ENCODE measurements around the gene CNTRL. TPM values are rescaled to one million over a fixed set of nuclear protein-coding genes. Genes with fewer than 3 reads are reported as not detected.

The CNTRL gene
- total and polyA plus RNA-seq, 2 of the 8 experiments (the other 6 are each of a cell fraction or from before 2014, with no cell fraction given) = 5.1 to 13.9 TPM

- Histone ChIP-seq H2AFZ (ENCODE audit: low read length) (no peak overlapping the region), H2BK15ac (ENCODE audit: low read length) (no peak overlapping the region), H3K79me2 (ENCODE audit: control insufficient read depth in 1 of 2, insufficient read depth in 2 of 2, low read length in 2 of 2) (no peaks in the 10 kb centered on the region), H3K23ac (ENCODE audit: insufficient read length) (no peak overlapping the region), H3K9ac (replicated peaks in 1 of 4; ENCODE audit: extremely low read depth in 1 of 4, low read depth in 3 of 4, low read length in 3 of 4) (no peak overlapping the region), H3K79me1 (ENCODE audit: low read depth, low read length) (no peaks in the 10 kb centered on the region), H3K56ac (replicated peaks; ENCODE audit: insufficient read length, low read depth, low read length) (no peak overlapping the region), H3K4ac (replicated peaks; ENCODE audit: insufficient read length, low read depth, low read length) (no peak overlapping the region), H4K20me1 (replicated peaks in 1 of 2; ENCODE audit: control insufficient read depth in 1 of 2, insufficient read depth in 2 of 2, low read length in 2 of 2) (peaks cover 0 to 3% of the 10 kb centered on the region in 2 experiments), H2BK12ac (ENCODE audit: low read depth, low read length) (no peak overlapping the region), H3K4me2 (ENCODE audit: insufficient read depth in 1 of 2, low read depth in 2 of 2, low read length in 2 of 2) (no peak overlapping the region), H2BK5ac (ENCODE audit: low read depth, low read length) (no peak overlapping the region), H4K8ac (ENCODE audit: extremely low read depth, insufficient read depth, low read length) (no peak overlapping the region), H3K4me3 (ENCODE audit: extremely low read depth in 1 of 4, insufficient read depth in 2 of 4, low read depth in 3 of 4, low read length in 4 of 4) (no peak overlapping the region), H3K36me3 (ENCODE audit: control insufficient read depth in 2 of 4, insufficient read depth in 4 of 4, low read length in 3 of 4) (peaks cover 0 to 38% (median 4%) of the 10 kb centered on the region in 4 experiments; a peak in 4 of 8 replicates), H3K4me1 (replicated peaks in 1 of 4; ENCODE audit: control insufficient read depth in 3 of 4, insufficient read depth in 4 of 4, low read length in 3 of 4) (no peaks in the 10 kb centered on the region), H2BK120ac (replicated peaks; ENCODE audit: low read depth, low read length) (no peak overlapping the region), H2AK5ac (ENCODE audit: low read depth, low read length) (no peak overlapping the region), H3K14ac (ENCODE audit: insufficient read length) (no peak overlapping the region), H4K5ac (ENCODE audit: insufficient read length, low read depth, low read length) (no peak overlapping the region), H3K27me3 (replicated peaks in 1 of 4; ENCODE audit: control insufficient read depth in 3 of 4, extremely low read depth in 1 of 4, insufficient read depth in 3 of 4, low read length in 3 of 4) (no peaks in the 10 kb centered on the region), H4K91ac (replicated peaks; ENCODE audit: insufficient read length, low read length) (no peak overlapping the region), H2BK20ac (ENCODE audit: low read length) (no peak overlapping the region), H3K27ac (ENCODE audit: low read depth, low read length) (no peak overlapping the region), H3K9me3 (ENCODE audit: insufficient read depth in 2 of 2, low read depth in 1 of 2, low read length in 1 of 2) (no peaks in the 10 kb centered on the region), H3K18ac (ENCODE audit: extremely low read depth, low read length) (no peak overlapping the region), H3K23me2 (ENCODE audit: low read depth, low read length) (no peaks in the 10 kb centered on the region)
- POLR2A ChIA-PET (ENCODE audit: partially characterized antibody) = no interaction called here
- CTCF ChIA-PET (ENCODE audit: partially characterized antibody) = interaction anchor here (0.8 kb wide), 1 partner anchor 13 kb away, joined by 3 read pairs; no protein-coding TSS in a partner anchor
- no peak for FAIRE-seq
- 94% methylated on average over 3 of the region's 3 CpGs; no CpG with 5 or more reads in 1 of the 2 experiments for whole genome bisulfite sequencing, 2 experiments (ENCODE audit: extremely low coverage in 1 of 2, insufficient coverage in 1 of 2, insufficient read length in 1 of 2, insufficient replicate concordance in 2 of 2, low coverage in 1 of 2, low lambda C conversion rate in 2 of 2, missing lambda C conversion rate in 1 of 2)
- no peak for DNase-seq (ENCODE audit: low read depth in 1 of 2, low spot score in 2 of 2)
- TF ChIP-seq SIN3A (conservative IDR thresholded peaks at IDR 0.05 in 1 of 2, IDR thresholded peaks at IDR 0.05 in 1 of 2; ENCODE audit: low read depth in 1 of 2, low read length in 2 of 2) (no peak), HDAC6 (IDR thresholded peaks at IDR 0.05; ENCODE audit: low read depth, low read length) (no peak), SIX5 (IDR thresholded peaks at IDR 0.05; ENCODE audit: low read depth, low read length) (no peak), SP4 (IDR thresholded peaks at IDR 0.05; ENCODE audit: low read length) (no peak), MAFK (IDR thresholded peaks at IDR 0.05; ENCODE audit: low read depth, low read length) (no peak), ATF3 (IDR thresholded peaks at IDR 0.05; ENCODE audit: insufficient read depth, low read depth, low read length) (no peak), ATF2 (IDR thresholded peaks at IDR 0.05; ENCODE audit: low read length) (no peak), NANOG (IDR thresholded peaks at IDR 0.05; ENCODE audit: insufficient read depth, low read depth, low read length, poor library complexity, severe bottlenecking) (no peak), CBX5 (IDR thresholded peaks at IDR 0.05; ENCODE audit: low read depth, low read length) (no peak), SUZ12 (IDR thresholded peaks at IDR 0.05; ENCODE audit: low read length) (no peak), TCF12 (IDR thresholded peaks at IDR 0.05; ENCODE audit: low read depth, low read length) (no peak)
Observed at GRCh38 chr9:121182101-121182836, 107.5 kb downstream of the CNTRL start.
